ENCODE results near the gene CR2. TPM values are rescaled to one million over a fixed set of nuclear protein-coding genes. Genes with fewer than 3 reads are reported as not detected.

CR2 gene
- total RNA-seq, 1 donor from 2014 or later: not detected

GRCh38 chr1:207463021-207463420 is 8.9 kb downstream of the CR2 start:
- TF ChIP-seq, protein P1, sequence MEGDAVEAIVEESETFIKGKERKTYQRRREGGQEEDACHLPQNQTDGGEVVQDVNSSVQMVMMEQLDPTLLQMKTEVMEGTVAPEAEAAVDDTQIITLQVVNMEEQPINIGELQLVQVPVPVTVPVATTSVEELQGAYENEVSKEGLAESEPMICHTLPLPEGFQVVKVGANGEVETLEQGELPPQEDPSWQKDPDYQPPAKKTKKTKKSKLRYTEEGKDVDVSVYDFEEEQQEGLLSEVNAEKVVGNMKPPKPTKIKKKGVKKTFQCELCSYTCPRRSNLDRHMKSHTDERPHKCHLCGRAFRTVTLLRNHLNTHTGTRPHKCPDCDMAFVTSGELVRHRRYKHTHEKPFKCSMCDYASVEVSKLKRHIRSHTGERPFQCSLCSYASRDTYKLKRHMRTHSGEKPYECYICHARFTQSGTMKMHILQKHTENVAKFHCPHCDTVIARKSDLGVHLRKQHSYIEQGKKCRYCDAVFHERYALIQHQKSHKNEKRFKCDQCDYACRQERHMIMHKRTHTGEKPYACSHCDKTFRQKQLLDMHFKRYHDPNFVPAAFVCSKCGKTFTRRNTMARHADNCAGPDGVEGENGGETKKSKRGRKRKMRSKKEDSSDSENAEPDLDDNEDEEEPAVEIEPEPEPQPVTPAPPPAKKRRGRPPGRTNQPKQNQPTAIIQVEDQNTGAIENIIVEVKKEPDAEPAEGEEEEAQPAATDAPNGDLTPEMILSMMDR (conservative IDR thresholded peaks at IDR 0.05): no peak
- no peaks in the 10 kb centered on the region for H3K4me1 Mint-ChIP-seq (ENCODE audit: unreplicated experiment)
- no peak overlapping the region for H3K4me3 Mint-ChIP-seq
- H3K36me3 Mint-ChIP-seq: no peaks in the 10 kb centered on the region
- no peak overlapping the region for H3K27ac Mint-ChIP-seq
- DNase-seq (ENCODE audit: extremely low spot score, unreplicated experiment): no peak
- peaks cover 47% of the 10 kb centered on the region for H3K27me3 Mint-ChIP-seq
- no peaks in the 10 kb centered on the region for H3K9me3 Mint-ChIP-seq

GRCh38 chr1:207463571-207463970 is 9.4 kb downstream of the CR2 start:
- Mint-ChIP-seq H3K27me3 (peaks cover 53% of the 10 kb centered on the region), H3K4me1 (ENCODE audit: unreplicated experiment) (no peaks in the 10 kb centered on the region), H3K4me3 (no peak overlapping the region), H3K36me3 (no peaks in the 10 kb centered on the region), H3K27ac (no peak overlapping the region), H3K9me3 (no peaks in the 10 kb centered on the region)
- DNase-seq (ENCODE audit: extremely low spot score, unreplicated experiment): no peak
- TF ChIP-seq, protein P1 (conservative IDR thresholded peaks at IDR 0.05): no peak

- no peaks in the 10 kb centered on the region for H3K9me3 Mint-ChIP-seq
- no peak for DNase-seq (ENCODE audit: extremely low spot score, unreplicated experiment)
- no peak overlapping the region for H3K27ac Mint-ChIP-seq
- no peaks in the 10 kb centered on the region for H3K36me3 Mint-ChIP-seq
- no peaks in the 10 kb centered on the region for H3K4me1 Mint-ChIP-seq (ENCODE audit: unreplicated experiment)
- H3K27me3 Mint-ChIP-seq: peaks cover 37% of the 10 kb centered on the region
- H3K4me3 Mint-ChIP-seq: no peak overlapping the region
- TF ChIP-seq, protein P1 (conservative IDR thresholded peaks at IDR 0.05): no peak
These were observed 16.8 kb downstream of the CR2 start for GRCh38 chr1:207470927-207471326.

DNA sequence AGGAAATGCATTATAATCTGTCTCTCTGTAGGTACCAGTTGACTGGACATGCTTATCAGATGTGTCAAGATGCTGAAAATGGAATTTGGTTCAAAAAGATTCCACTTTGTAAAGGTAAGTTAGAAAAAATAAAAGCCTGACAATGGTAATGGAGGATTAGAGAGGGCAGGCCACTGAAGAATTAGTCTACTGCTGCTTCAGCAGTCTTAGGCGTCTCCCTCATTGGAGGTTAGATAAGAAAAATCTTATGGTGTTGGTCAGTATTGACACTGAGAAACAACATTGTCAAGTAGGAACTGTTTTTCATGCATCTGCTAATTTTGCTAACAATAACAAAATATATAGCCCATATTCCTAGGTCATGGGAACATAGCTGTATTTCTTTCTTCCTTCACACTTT is 20.1 kb downstream of the CR2 start:
- H3K36me3 Mint-ChIP-seq: no peaks in the 10 kb centered on the region
- no peaks in the 10 kb centered on the region for H3K9me3 Mint-ChIP-seq
- H3K4me1 Mint-ChIP-seq (ENCODE audit: unreplicated experiment): no peaks in the 10 kb centered on the region
- no peak for DNase-seq (ENCODE audit: extremely low spot score, unreplicated experiment)
- H3K27ac Mint-ChIP-seq: no peak overlapping the region
- H3K27me3 Mint-ChIP-seq: peaks cover 22% of the 10 kb centered on the region
- TF ChIP-seq, protein P1 (conservative IDR thresholded peaks at IDR 0.05): no peak
- H3K4me3 Mint-ChIP-seq: no peak overlapping the region

GRCh38 chr1:207486198-207486597 is 32.1 kb downstream of the CR2 start:
- TF ChIP-seq, protein P1 (conservative IDR thresholded peaks at IDR 0.05): no peak
- DNase-seq (ENCODE audit: extremely low spot score, unreplicated experiment): no peak
- Mint-ChIP-seq H3K9me3 (no peaks in the 10 kb centered on the region), H3K27ac (no peak overlapping the region), H3K27me3 (peaks cover 43% of the 10 kb centered on the region), H3K4me3 (no peak overlapping the region), H3K36me3 (no peaks in the 10 kb centered on the region), H3K4me1 (ENCODE audit: unreplicated experiment) (no peaks in the 10 kb centered on the region)

GRCh38 chr1:207487636-207488035 is 33.5 kb downstream of the CR2 start:
- Mint-ChIP-seq H3K27me3 (peaks cover 39% of the 10 kb centered on the region), H3K4me1 (ENCODE audit: unreplicated experiment) (no peaks in the 10 kb centered on the region), H3K36me3 (no peaks in the 10 kb centered on the region), H3K9me3 (no peaks in the 10 kb centered on the region), H3K4me3 (no peak overlapping the region), H3K27ac (no peak overlapping the region)
- TF ChIP-seq, protein P1 (conservative IDR thresholded peaks at IDR 0.05): no peak
- no peak for DNase-seq (ENCODE audit: extremely low spot score, unreplicated experiment)
